ENCODE measurements around the gene CARD9. TPM values are rescaled to one million over a fixed set of nuclear protein-coding genes. Genes with fewer than 3 reads are reported as not detected.

Gene CARD9
- total RNA-seq, 1 donor from 2014 or later, result 0.94 TPM

- H3K27ac Mint-ChIP-seq (ENCODE audit: unreplicated experiment), result no peak overlapping the region
- peaks cover 33% of the 10 kb centered on the region for H3K36me3 Mint-ChIP-seq (ENCODE audit: unreplicated experiment)
- no peak for TF ChIP-seq CTCF (IDR thresholded peaks at IDR 0.05)
- H3K4me3 Mint-ChIP-seq (ENCODE audit: unreplicated experiment), result no peak overlapping the region
- no peaks in the 10 kb centered on the region for H3K9me3 Mint-ChIP-seq (ENCODE audit: unreplicated experiment)
- DNase-seq (ENCODE audit: extremely low spot score, unreplicated experiment), result no peak
- H3K27me3 Mint-ChIP-seq (ENCODE audit: unreplicated experiment), result no peaks in the 10 kb centered on the region
- H3K4me1 Mint-ChIP-seq (ENCODE audit: unreplicated experiment), result peaks cover 11% of the 10 kb centered on the region
Observed at GRCh38 chr9:136403915-136404800, 30.7 kb upstream of the CARD9 start.

GRCh38 chr9:136403538-136403914 lies 30.1 kb upstream of the CARD9 start:
- H3K36me3 Mint-ChIP-seq (ENCODE audit: unreplicated experiment), result peaks cover 29% of the 10 kb centered on the region
- H3K27ac Mint-ChIP-seq (ENCODE audit: unreplicated experiment), result no peak overlapping the region
- no peak for DNase-seq (ENCODE audit: extremely low spot score, unreplicated experiment)
- TF ChIP-seq CTCF (IDR thresholded peaks at IDR 0.05), result no peak
- H3K27me3 Mint-ChIP-seq (ENCODE audit: unreplicated experiment), result no peaks in the 10 kb centered on the region
- no peak overlapping the region for H3K4me3 Mint-ChIP-seq (ENCODE audit: unreplicated experiment)
- no peaks in the 10 kb centered on the region for H3K9me3 Mint-ChIP-seq (ENCODE audit: unreplicated experiment)
- H3K4me1 Mint-ChIP-seq (ENCODE audit: unreplicated experiment), result peaks cover 11% of the 10 kb centered on the region

GRCh38 chr9:136402067-136402466 lies 28.6 kb upstream of the CARD9 start:
- no peak for TF ChIP-seq CTCF (IDR thresholded peaks at IDR 0.05)
- peaks cover 14% of the 10 kb centered on the region for H3K4me1 Mint-ChIP-seq (ENCODE audit: unreplicated experiment)

GRCh38 chr9:136401173-136401922 lies 27.9 kb upstream of the CARD9 start:
- H3K4me3 Mint-ChIP-seq (ENCODE audit: unreplicated experiment), result no peak overlapping the region
- H3K36me3 Mint-ChIP-seq (ENCODE audit: unreplicated experiment), result peaks cover 27% of the 10 kb centered on the region
- H3K9me3 Mint-ChIP-seq (ENCODE audit: unreplicated experiment), result no peaks in the 10 kb centered on the region
- H3K27me3 Mint-ChIP-seq (ENCODE audit: unreplicated experiment), result no peaks in the 10 kb centered on the region
- TF ChIP-seq CTCF (IDR thresholded peaks at IDR 0.05), result no peak
- no peak for DNase-seq (ENCODE audit: extremely low spot score, unreplicated experiment)
- H3K4me1 Mint-ChIP-seq (ENCODE audit: unreplicated experiment), result peaks cover 14% of the 10 kb centered on the region
- no peak overlapping the region for H3K27ac Mint-ChIP-seq (ENCODE audit: unreplicated experiment)

More at GRCh38 chr9:136402067-136402466, 28.6 kb upstream of the CARD9 start:
- Mint-ChIP-seq H3K36me3 (ENCODE audit: unreplicated experiment) (peaks cover 25% of the 10 kb centered on the region), H3K27me3 (ENCODE audit: unreplicated experiment) (no peaks in the 10 kb centered on the region), H3K4me3 (ENCODE audit: unreplicated experiment) (no peak overlapping the region), H3K9me3 (ENCODE audit: unreplicated experiment) (no peaks in the 10 kb centered on the region), H3K27ac (ENCODE audit: unreplicated experiment) (no peak overlapping the region)
- DNase-seq (ENCODE audit: extremely low spot score, unreplicated experiment), result no peak

Data from osteocyte (in vitro differentiated cells).